Measurements from ENCODE around the gene HDAC9.

The HDAC9 gene

DNA sequence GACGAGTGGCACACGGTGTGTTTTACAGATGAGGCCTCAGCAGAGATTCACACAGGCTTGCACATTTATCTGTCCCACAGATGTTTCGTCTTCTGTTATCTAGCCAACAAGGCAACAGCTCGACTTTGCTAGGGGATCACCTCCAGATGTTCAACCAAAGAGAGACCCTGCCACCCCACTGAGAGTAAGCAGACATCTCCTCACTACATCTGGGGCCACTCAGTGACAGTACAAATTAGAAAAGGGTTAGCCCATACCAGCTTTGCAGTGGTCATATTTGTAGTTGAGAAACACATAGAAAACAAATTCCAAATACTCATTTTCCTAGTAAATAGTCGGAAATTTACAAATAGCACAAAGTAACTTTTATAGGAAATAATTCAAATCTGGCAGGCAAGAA, 164.2 kb downstream of the HDAC9 start:
- no peak for DNase-seq (ENCODE audit: low spot score)

DNA sequence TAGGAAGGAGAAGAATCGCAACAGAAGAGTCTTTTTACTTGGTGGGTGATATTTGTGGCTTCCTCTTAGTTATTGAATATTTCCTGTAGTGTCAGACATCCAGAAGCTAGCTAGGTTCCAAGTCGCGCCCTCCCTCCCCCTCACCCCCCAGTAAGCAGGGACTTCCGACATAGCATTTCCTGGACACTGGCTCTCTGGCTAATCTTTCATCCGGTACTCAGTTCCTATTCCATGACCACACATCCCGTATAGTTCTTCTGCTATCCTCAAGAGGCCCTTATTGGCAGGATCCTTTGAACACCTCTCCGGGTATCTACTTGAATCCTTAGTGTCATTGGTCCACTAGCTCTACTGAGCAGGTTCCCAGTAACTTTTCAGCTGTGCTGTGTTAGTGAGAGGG, 167.8 kb downstream of the HDAC9 start:
- no peak for DNase-seq (ENCODE audit: low spot score)

DNA sequence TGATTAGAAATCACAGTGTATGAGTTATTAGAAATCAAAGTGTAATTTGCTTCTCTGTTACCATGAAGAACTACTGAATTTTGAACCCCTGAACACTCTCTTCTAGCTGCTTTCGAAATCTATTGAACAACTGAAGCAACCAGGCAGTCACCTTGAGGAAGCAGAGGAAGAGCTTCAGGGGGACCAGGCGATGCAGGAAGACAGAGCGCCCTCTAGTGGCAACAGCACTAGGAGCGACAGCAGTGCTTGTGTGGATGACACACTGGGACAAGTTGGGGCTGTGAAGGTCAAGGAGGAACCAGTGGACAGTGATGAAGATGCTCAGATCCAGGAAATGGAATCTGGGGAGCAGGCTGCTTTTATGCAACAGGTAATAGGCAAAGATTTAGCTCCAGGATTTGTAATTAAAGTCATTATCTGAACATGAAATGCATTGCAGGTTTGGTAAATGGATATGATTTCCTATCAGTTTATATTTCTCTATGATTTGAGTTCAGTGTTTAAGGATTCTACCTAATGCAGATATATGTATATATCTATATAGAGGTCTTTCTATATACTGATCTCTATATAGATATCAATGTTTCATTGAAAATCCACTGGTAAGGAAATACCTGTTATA, 170.7 kb downstream of the HDAC9 start:
- peak; percentile 67 for DNase-seq (ENCODE audit: low spot score)

DNA sequence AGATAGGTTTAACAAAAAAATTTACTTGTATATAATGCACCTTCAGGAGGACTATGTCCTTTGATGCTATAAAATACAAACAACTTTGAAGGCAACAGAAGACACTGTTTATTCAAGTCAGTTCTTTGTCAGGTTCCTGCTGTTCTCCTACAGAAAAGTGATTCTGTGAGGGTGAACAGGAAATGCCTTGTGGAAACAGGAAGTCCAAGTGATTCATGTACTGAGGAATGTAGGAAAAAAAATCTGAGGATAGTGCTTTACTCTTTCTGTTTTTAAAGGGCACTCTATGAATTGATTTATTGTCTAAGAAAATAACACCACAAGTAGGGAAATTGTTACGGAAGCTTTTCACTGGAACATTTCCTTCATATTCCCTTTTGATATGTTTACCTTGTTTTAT, 171.9 kb downstream of the HDAC9 start:
- no peak for DNase-seq (ENCODE audit: low spot score)

DNA sequence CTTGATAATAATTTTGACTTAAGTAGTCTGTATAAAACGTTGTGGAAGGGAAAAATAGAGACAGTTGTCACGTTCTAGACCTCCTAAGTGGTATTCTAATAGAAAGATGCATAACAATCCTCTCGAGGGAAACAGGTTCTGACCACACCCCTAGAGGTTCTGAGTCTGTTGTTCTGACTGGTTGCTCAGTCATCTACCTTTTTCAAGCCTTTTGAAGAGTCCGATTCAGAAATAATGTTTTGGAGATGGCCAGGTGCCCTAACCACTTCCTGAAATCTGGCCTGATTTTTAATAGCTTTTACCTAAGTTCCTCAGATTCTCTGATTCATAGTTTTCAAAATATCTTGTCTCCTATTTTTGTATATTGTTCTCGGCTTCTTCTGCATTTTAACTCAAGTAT, 175.6 kb downstream of the HDAC9 start:
- DNase-seq (ENCODE audit: low spot score): no peak

DNA sequence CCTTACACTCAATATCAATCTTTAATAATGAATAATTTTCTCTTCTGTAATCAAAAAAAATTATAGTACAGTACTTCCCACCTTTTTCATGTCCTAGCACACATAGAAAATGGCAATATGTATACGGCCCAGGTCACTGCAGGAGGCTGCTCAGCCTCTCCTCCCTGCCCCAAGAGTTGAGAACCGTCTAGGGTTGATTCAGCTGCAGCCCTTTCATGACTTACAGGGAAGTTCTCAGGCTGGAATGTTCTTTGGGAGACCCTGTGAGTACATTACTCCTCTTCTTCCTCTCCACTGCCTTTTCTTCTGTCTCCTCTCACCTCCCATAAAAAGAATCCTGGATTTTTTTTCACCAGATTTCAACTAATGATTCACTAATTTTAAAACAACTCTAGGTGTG, 180.0 kb downstream of the HDAC9 start:
- DNase-seq (ENCODE audit: low spot score): no peak

DNA sequence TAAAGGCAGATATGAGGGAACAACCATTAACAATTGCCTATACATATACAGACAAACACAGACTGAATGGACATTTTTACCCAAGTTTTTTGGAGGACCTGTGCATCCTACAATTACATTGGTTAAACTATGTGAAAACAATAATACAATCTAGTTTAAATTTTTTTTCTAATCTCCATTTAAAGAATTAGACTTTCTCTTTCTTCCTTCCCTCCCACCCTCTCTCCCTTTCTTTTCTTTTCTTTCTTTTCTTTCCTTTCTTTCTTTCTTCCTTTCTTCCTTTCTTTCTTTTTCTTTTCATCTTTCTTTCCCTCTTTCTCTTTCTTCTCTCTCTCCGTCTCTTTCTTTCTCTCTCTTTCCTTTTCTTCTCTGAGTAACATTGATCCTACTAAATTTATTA, 183.7 kb downstream of the HDAC9 start:
- no peak for DNase-seq (ENCODE audit: low spot score)

DNA sequence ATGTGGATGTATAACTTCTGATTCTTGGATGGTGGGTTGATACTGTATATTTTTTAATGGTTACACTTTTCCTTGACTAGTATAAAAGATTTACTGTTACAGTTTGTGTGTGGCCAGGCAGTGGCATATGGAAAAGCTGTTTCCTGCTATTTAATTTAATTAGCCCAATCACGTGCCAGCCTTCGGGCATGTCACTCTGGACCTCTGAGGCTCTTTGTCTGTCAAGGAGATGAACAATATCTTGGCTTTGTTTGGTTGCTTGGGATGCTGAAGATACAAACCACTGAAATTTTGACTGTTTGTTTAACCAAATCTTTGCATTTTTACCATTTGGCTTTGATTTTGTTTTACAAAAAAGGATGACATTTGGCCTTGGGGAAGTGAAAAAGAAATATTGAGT, 185.0 kb downstream of the HDAC9 start:
- DNase-seq (ENCODE audit: low spot score): peak; percentile 24

DNA sequence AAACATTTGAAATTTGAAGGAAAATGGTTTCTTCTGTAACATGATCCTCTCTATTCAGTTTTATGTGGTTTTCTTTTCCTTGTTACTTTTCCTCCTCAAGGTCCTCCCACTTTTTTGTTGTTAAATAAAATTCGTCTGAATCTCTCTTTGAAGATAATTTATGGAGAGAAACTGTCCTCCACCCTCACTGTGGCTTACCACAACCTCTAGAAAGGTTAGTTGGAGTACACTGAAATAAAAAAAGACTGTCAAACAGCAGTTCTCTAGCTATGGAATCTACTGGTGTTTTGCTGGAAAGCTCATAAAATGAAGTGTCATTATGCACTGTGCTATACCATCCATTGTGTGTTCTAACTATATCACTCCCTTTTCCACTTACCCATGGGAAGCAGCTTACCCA, 189.4 kb downstream of the HDAC9 start:
- DNase-seq (ENCODE audit: low spot score): no peak

DNA sequence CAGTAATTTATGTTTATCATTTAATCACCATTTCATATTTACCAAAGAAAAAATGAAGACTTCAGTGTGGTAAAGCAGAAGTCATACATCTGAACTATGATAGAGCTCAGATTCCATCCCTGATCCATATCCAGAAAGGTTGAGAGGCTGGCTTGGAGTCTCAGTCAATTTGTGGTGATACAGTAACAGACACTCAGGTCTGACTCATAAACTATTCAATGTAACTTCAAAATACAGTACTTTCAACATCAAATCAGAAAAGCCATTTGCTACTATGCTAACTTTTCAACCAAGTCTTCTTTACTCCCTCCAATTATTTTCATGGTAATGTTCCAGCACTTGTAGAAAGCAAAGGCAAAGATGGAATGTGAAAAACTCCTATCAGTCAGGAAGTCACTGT, 190.4 kb downstream of the HDAC9 start:
- DNase-seq (ENCODE audit: low spot score): no peak

DNA sequence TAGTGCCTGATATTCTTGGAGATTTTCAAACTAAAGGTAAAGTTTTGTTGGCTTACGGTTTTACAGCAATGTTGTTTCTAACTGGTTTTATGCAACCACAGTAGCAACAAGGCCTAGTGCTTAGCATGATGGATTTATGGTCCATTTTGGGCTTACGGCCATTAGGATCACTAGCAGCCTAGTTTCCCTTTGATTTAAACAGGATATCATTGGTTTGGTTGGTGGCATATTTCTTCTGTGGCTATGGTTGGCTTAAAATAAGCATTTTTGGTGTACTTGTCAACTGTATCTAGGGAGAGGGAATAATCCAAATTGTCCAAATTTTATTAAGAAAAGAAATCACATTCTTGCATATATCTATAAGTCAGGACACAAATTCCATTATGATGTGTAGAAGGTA, 194.0 kb downstream of the HDAC9 start:
- no peak for DNase-seq (ENCODE audit: low spot score)

DNA sequence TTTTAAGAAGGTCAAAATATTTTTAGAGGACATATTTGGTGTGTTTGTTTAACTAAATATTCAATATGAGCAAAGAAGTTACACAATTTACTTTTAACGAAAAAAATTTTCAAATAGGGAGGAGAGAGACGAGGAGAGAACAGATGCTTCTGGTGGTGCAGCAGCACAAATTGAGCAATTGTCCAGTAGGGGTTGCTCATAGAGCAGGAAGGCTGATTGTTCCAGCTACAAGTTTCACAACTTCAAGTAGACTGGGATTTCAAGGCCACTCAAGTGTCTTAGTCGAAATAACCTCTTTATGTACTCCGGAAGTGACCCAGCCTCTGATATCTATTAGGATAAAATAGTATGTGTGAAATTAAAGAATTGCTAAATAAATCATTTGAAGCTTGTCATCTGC, 197.9 kb downstream of the HDAC9 start:
- no peak for DNase-seq (ENCODE audit: low spot score)

DNA sequence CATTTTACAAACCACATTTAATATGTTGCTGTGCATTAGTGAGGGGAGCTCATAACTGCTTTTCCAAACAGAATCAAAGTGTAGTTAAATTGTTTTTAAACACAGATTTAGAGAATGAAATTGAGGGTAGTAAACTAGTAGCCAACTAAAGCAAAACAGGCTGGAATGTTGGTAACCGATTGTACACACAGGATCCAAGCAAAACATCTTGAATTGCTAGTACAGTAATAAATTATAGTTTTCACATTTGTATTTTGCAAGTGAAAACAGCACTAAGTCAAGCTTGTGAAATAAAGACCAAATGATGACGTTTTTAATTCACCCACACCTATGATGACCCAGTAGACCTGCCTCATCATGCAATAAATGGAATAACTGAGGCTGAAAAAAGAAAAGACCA, 198.3 kb downstream of the HDAC9 start:
- DNase-seq (ENCODE audit: low spot score): no peak

DNA sequence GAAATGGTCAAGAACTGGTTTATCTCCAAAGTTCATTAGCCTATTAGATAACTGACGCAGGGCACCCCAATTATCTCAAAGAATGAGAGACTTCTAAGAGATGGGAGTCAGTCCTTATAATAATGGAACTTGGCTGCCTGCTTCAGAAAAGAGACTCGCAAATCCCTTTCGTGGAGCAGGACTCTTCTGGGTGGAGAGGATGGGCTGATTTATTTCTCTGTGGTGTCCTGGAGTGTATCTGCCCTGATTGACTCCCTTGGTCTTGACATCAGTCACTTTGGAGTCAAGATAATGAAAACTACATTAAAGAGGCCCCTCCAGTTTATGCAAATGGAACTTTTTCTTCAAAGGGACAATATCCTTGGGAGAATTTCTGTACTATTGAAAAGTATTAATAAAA, 198.9 kb downstream of the HDAC9 start:
- no peak for DNase-seq (ENCODE audit: low spot score)

DNA sequence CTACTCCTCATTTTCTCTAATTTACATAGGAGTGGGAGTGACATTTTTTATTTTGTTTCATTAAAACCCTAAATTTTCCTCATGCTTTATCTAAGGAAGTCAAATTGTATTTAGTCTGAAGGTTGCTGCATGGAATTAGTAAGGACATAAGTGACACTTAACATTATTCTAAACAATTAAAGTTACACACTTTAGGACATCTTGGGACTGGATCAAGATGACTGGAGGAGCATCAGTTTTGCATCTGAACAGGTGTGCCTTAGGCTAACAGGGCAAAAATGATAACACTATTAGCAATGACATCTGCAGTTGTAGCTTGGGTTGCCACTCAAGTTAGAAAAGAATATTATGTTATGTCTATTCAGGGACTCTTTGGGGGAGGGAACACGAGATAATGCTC, 199.4 kb downstream of the HDAC9 start:
- no peak for DNase-seq (ENCODE audit: low spot score)

DNA sequence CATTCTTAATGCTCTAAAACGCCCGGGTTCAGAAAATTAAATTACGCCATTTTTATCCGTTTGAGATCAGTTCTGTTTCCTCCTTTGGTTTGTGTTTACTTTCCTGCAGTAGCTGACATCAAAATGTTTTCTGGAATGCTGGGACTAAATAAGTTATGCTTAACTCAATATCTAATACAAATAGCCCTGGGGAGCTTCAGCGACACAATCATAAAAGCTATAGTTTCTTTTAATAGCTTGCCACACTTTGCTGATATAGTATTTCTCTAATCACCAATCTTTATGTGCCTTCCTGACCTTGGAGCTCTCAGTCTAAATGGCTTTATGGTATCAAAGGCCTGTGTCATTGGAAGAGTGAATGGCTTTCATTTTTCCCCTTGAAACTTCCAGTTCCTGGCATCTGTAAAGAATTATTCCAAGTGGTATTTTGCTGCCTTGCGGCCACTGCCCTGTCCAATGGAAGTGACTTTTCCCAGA, 202.7 kb downstream of the HDAC9 start:
- no peak for DNase-seq (ENCODE audit: low spot score)

DNA sequence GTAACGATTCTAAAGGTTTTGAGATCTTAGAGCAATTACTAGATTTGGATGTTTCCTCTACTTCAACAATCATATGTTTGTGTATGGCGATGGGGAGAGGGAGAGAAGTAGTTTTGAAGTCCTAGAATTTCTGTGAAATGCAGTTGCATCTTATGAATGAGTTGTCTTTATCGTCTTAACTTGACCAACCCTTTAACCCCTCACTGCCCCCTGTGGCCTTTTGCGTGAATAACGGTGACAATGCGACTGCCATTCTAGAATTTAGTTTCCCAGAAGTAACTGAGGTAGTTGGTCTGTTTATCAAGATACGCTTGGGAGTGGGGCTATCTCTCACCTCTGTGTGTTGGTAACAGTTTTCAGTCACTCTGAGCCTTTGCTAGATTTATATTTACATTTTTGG, 204.6 kb downstream of the HDAC9 start:
- no peak for DNase-seq (ENCODE audit: low spot score)

DNA sequence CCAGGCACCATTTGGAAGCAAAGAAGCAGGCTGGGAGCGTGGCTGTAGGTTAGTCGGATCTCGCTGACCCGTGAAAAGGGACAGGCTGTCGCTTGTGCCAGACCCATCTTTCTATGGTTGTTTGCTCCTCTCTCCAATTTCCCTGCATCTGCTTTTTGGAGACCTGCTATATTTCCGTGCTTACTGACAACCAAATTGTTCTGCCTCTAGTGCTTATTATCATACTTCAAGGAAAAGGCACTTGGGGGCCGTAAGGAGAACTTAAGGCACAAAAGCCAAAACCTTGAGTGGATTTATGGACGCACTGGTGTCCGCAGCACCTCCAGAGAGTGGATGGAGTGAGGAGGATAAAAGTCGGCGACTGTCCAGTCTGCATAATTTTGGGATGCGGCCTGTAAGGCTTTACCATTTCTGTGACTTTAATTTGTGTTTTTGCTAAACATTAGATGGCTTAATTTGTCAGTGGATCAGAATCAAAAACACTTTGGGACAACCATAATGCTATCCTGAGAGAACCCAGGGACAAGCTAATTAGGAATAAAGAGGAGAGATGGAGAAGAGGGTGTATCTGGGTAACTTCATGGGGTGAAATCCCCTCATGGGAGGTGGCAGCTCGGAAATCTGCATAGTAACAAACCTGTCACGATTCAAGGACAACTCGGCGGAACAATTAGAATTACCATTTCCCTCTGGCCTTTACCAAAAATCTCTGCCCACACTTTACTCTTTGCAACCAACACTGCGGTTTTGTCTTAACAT, 206.7 kb downstream of the HDAC9 start:
- DNase-seq (ENCODE audit: low spot score): no peak

DNA sequence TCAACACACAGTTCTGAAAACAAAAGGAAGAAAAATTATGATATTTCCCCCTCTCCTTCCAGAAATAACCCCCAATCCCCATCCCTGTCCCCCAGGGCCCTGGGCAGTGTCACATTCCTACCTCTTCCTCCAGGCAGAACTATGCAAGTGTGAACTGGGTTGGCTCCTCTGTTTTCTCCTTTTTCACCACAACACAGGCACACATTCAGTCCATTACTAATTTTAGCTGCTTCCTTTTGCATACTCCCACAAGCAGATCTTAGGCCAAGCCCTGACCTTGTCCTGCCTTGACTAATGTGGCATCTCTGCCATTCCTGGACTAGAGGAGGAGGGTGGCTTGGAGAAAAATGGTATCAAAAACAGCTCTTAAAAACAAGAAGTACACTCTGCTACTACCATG, 208.1 kb downstream of the HDAC9 start:
- no peak for DNase-seq (ENCODE audit: low spot score)

DNA sequence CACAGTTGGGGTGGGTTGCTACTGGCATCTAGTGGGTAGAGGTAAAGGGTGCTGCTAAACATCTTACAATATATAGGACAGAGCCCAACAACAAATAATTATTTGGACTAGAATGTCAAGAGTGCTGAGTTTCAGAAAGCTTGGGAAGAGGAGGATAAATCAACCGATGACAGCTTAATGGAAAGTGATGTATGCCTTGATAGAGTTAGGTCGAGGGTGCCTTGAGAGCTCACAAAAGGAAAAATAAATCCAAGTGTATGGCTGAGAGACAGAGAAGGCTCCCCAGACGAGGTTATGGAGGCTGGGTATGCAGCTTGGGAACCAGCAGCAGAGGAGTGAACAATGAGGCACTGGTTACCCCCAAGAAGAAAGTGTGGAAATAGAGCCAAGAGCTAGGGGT, 211.1 kb downstream of the HDAC9 start:
- DNase-seq (ENCODE audit: low spot score): no peak

DNA sequence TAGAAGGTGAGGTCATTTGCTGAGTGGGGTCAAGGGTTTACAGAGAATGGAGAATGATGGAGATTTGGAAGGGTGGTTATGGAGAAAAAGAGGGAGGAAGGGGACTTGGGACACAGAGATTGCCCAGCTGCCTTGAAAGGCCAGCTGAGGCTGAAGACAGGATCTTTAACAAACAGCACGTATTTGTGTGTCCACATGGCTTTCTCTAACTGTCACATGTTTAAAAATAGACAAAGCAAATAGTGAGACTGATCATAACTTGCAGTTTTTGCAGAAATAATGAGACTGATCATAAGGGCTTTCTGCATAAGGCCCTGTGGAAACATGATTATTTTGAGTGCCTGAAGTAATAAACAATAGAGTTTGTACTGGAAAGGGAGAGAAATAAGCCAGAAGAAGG, 212.7 kb downstream of the HDAC9 start:
- DNase-seq (ENCODE audit: low spot score): no peak

DNA sequence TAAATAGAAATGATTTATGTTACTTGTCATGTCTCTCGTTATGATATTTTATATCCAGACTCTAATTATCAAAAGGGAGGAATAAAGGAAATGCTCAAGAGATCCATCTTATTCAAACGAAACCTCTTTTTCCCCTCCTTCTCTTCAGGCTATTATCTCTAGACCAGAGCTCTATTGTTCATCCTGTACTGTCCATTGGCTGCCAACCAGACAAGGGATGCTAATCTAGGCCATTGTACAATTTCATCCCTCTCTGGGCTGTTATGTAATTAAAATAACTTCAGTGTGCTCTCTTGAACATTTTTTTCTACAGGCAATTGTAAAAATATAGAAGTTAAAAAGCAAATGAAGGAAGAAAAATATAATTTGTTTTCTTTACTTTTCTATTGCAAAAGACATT, 220.4 kb downstream of the HDAC9 start:
- no peak for DNase-seq (ENCODE audit: low spot score)

DNA sequence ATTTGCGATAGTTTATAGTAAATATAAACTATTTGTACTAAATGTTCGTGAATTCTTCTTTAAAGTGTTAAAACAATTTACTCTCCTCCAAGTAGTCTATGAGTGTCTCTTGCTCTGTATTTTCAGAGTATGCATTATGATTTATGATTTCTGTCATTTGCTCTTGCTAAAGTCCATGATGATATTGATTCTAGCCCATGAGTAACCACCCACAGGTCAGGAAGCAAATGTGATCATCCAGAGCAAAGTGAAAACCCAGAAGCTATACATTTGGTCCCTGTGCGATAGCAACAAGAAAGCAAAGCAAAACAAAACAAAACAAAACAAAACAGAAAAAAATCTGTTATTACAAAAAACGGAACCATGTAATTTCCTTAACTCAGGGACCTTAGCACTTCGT, 225.9 kb downstream of the HDAC9 start:
- no peak for DNase-seq (ENCODE audit: low spot score)

DNA sequence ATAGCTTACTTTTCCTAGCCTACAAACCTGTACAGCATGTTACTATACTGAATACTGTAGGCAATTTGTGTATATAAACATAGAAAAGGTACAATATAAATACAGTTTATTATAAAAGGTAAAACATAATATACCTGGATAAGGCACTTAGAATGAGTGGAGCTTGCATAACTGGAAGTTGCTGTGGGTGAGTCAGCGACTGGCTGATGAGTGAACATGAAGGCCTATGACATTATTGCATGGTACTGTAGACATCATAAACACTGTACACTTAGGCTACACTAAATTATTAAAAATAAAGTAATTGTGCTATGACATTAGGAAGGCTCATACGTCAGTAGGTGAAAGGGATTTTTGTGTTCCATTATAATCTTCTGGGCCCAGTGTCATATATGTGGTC, 228.8 kb downstream of the HDAC9 start:
- DNase-seq (ENCODE audit: low spot score): no peak

Measured in putamen (tissue), 1 donor.